C4-2B (cell line): ENCODE data around the gene FAM168A.

Experiments used
- ZFX ChIP-seq: fragments of 450-650 bp; IDR thresholded peaks from 2 replicates; pipeline ENCODE4 v1.6.1; 2017
- TF ChIP-seq, protein P1 (sequence below): fragments of 450-650 bp; conservative IDR thresholded peaks from 2 replicates; pipeline ENCODE4 v1.5.1; 2017; ENCODE audit warnings: mild to moderate bottlenecking

DNA sequence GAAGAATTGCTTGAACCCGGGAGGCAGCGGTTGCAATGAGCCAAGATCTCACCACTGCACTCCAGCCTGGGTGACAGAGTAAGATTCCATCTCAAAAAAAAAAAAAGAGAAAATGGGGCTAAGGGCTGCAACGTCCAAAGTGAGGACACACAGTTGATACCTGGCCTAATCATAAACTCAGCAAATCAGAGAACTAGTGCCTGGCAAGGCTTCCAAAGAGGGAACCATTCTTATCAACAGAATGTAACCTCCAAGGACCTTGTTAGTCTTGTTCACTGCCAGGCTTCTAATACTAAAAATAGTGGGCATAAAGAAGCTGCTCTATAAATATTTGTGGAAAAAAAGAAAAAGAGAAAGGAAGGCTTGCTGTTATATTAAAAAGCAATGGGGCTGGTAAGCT lies 42.3 kb downstream of the FAM168A start:
- TF ChIP-seq, protein P1, sequence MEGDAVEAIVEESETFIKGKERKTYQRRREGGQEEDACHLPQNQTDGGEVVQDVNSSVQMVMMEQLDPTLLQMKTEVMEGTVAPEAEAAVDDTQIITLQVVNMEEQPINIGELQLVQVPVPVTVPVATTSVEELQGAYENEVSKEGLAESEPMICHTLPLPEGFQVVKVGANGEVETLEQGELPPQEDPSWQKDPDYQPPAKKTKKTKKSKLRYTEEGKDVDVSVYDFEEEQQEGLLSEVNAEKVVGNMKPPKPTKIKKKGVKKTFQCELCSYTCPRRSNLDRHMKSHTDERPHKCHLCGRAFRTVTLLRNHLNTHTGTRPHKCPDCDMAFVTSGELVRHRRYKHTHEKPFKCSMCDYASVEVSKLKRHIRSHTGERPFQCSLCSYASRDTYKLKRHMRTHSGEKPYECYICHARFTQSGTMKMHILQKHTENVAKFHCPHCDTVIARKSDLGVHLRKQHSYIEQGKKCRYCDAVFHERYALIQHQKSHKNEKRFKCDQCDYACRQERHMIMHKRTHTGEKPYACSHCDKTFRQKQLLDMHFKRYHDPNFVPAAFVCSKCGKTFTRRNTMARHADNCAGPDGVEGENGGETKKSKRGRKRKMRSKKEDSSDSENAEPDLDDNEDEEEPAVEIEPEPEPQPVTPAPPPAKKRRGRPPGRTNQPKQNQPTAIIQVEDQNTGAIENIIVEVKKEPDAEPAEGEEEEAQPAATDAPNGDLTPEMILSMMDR = no peak
- no peak for TF ChIP-seq ZFX
